ENCODE measurements around the gene LRRC56.

The LRRC56 gene

GRCh38 chr11:536841-537621 lies at the start of gene LRRC56:
Gene LRRC56 (plus strand): TSS chr11:537527. CDS start chr11:540685, 3,158 bp downstream.
- DNase-seq (ENCODE audit: low read depth): peak; percentile 54

- no peak for DNase-seq (ENCODE audit: low read depth)
Measured at GRCh38 chr11:487571-488021, 49.7 kb upstream of the LRRC56 start.

GRCh38 chr11:488062-488461 lies 49.3 kb upstream of the LRRC56 start:
- DNase-seq (ENCODE audit: low read depth): no peak

- DNase-seq (ENCODE audit: low read depth): no peak
Measured at GRCh38 chr11:488579-488978, 48.7 kb upstream of the LRRC56 start.

GRCh38 chr11:488992-489391 lies 48.3 kb upstream of the LRRC56 start:
- DNase-seq (ENCODE audit: low read depth): no peak

GRCh38 chr11:489610-490185 lies 47.6 kb upstream of the LRRC56 start:
- no peak for DNase-seq (ENCODE audit: low read depth)

- no peak for DNase-seq (ENCODE audit: low read depth)
Measured at GRCh38 chr11:490186-490929, 47.0 kb upstream of the LRRC56 start.

GRCh38 chr11:490930-491260 lies 46.4 kb upstream of the LRRC56 start:
- DNase-seq (ENCODE audit: low read depth): no peak

GRCh38 chr11:491358-491757 lies 46.0 kb upstream of the LRRC56 start:
- DNase-seq (ENCODE audit: low read depth): no peak

- DNase-seq (ENCODE audit: low read depth): no peak
Measured at GRCh38 chr11:492427-493226, 44.7 kb upstream of the LRRC56 start.

GRCh38 chr11:494761-495536 lies 42.4 kb upstream of the LRRC56 start:
- DNase-seq (ENCODE audit: low read depth): no peak

GRCh38 chr11:495537-495931 lies 41.8 kb upstream of the LRRC56 start:
- DNase-seq (ENCODE audit: low read depth): no peak

GRCh38 chr11:496834-497564 lies 40.3 kb upstream of the LRRC56 start:
- DNase-seq (ENCODE audit: low read depth): no peak

GRCh38 chr11:497565-498296 lies 39.6 kb upstream of the LRRC56 start:
- no peak for DNase-seq (ENCODE audit: low read depth)

GRCh38 chr11:498297-499181 lies 38.8 kb upstream of the LRRC56 start:
- no peak for DNase-seq (ENCODE audit: low read depth)

- no peak for DNase-seq (ENCODE audit: low read depth)
Measured at GRCh38 chr11:499201-500076, 37.9 kb upstream of the LRRC56 start.

- DNase-seq (ENCODE audit: low read depth): no peak
Measured at GRCh38 chr11:501001-501682, 36.2 kb upstream of the LRRC56 start.
